ENCODE measurements around the gene PNLDC1.

DNA sequence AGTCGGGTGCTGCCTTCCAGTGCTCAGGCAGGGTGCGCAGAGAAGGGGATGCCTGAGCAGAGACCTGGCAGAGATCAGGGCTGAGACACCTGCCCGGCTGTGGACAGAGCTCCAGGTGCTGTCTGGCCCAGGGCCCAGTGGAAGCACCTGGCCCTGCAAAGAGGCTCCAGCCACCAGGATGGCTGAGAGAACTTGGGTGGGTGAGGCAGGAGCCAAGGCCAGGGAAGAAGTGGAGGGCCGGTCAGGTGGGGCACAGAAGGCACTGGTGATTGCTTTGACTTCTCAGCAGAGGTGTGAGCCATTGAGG is 31.2 kb downstream of the PNLDC1 start:
- TF ChIP-seq POLR2A (IDR thresholded peaks at IDR 0.05) = no peak
- TF ChIP-seq CTCF (IDR thresholded peaks at IDR 0.05) = no peak
